CD4-positive, CD25-positive, alpha-beta regulatory T cell (primary cell): ENCODE results near the gene TRPM3. TPM values are rescaled to one million over a fixed set of nuclear protein-coding genes. Genes with fewer than 3 reads are reported as not detected.
A peak's percentile ranks its signal among the peaks of the same experiment; 100 is the strongest.

Source experiments
- ATAC-seq, 2 donors: fragments of 150-1000 bp; cut with Tn5 transposase; one replicate each; pipeline ENCODE4 v1.10.0; 2021; ENCODE audit warnings: low read depth in 2 of 2, moderate number of reproducible peaks in 2 of 2, moderate library complexity in 1 of 2
- DNase-seq, 3 donors: peaks; one replicate each; pipeline versions ENCODE4 v3.0.0 to v3.0.0-alpha.2; 2012 to 2022; ENCODE audit warnings: mixed read lengths in 1 of 3
- H3K27ac ChIP-seq: one replicate; pipeline ENCODE4 v1.7.0; 2013; ENCODE audit warnings: mild to moderate bottlenecking, low read length; ENCODE audit not compliant: insufficient read depth, poor library complexity, severe bottlenecking
- H3K27me3 ChIP-seq: one replicate; pipeline ENCODE4 v1.7.0; 2013; ENCODE audit warnings: low read length; ENCODE audit not compliant: control insufficient read depth, insufficient read depth
- H3K36me3 ChIP-seq: one replicate; pipeline ENCODE4 v1.7.0; 2013; ENCODE audit warnings: mild to moderate bottlenecking, low read length, moderate library complexity; ENCODE audit not compliant: control insufficient read depth, insufficient read depth
- H3K4me1 ChIP-seq: 2 replicates; pipeline ENCODE4 v1.7.0; 2013; ENCODE audit warnings: mild to moderate bottlenecking, low read length; ENCODE audit not compliant: insufficient read depth, control insufficient read depth, poor library complexity, severe bottlenecking
- H3K4me3 ChIP-seq: one replicate; pipeline ENCODE4 v1.7.0; 2013; ENCODE audit warnings: low read depth, mild to moderate bottlenecking, low read length, moderate library complexity
- H3K9me3 ChIP-seq, 2 experiments: 1 replicate in 1 of 2; 2 replicates in 1 of 2; pipeline ENCODE4 v1.7.0; 2013; ENCODE audit warnings: low read length in 2 of 2, mild to moderate bottlenecking in 1 of 2, moderate library complexity in 1 of 2; ENCODE audit not compliant: control insufficient read depth in 2 of 2
- H3K27ac Mint-ChIP-seq, 3 donors: one replicate each; pipeline ENCODE4 v1.8.0; 2020 to 2022; ENCODE audit warnings: mild to moderate bottlenecking in 3 of 3, mixed read lengths in 3 of 3, moderate library complexity in 2 of 3
- H3K27me3 Mint-ChIP-seq: one replicate; pipeline ENCODE4 v1.8.0; 2022; ENCODE audit warnings: mild to moderate bottlenecking, mixed read lengths
- H3K36me3 Mint-ChIP-seq: one replicate; pipeline ENCODE4 v1.8.0; 2020; ENCODE audit warnings: mixed read lengths
- H3K4me1 Mint-ChIP-seq, 4 donors: one replicate each; pipeline ENCODE4 v1.8.0; 2020 to 2022; ENCODE audit warnings: mixed read lengths in 4 of 4, mild to moderate bottlenecking in 1 of 4
- H3K4me3 Mint-ChIP-seq, 4 donors: one replicate each; pipeline ENCODE4 v1.8.0; 2020 to 2022; ENCODE audit warnings: mild to moderate bottlenecking in 4 of 4, mixed read lengths in 4 of 4, moderate library complexity in 3 of 4
- H3K9me3 Mint-ChIP-seq, 7 donors: one replicate each; pipeline ENCODE4 v1.8.0; 2020 to 2022; ENCODE audit warnings: mixed read lengths in 7 of 7, mild to moderate bottlenecking in 3 of 7, moderate library complexity in 2 of 7
- polyA plus RNA-seq, 4 donors: library from polyadenylated mRNA; unstranded; fragments of 300-500 nt; fragmentation: Illumina TruSeq; gene quantifications; one replicate each; pipeline ENCODE4 v1.2.3, GENCODE V29; 2021
- total RNA-seq: library from RNA; stranded (reverse); gene quantifications from one replicate; pipeline ENCODE4 v1.2.3, GENCODE V29; 2022

The TRPM3 gene
- total and polyA plus RNA-seq, 5 donors from 2014 or later, result not detected

GRCh38 chr9:70590315-70590677 is 531.1 kb downstream of the TRPM3 start:
- H3K9me3 Mint-ChIP-seq, result no peaks in the 10 kb centered on the region

GRCh38 chr9:70589571-70590314 is 531.7 kb downstream of the TRPM3 start:
- Mint-ChIP-seq H3K4me3 (no peak overlapping the region), H3K36me3 (no peaks in the 10 kb centered on the region), H3K4me1 (no peaks in the 10 kb centered on the region), H3K27ac (peak overlapping the region in 1 of 3 donors; percentile 21), H3K9me3 (no peaks in the 10 kb centered on the region), H3K27me3 (peaks cover 8% of the 10 kb centered on the region)
- H3K27ac ChIP-seq, result no peak overlapping the region
- no peaks in the 10 kb centered on the region for H3K9me3 ChIP-seq
- H3K4me1 ChIP-seq, result no peaks in the 10 kb centered on the region
- H3K27me3 ChIP-seq, result peaks cover 15% of the 10 kb centered on the region
- no peak overlapping the region for H3K4me3 ChIP-seq
- DNase-seq (no peak), ATAC-seq (no peak)
- H3K36me3 ChIP-seq, result no peaks in the 10 kb centered on the region

More at GRCh38 chr9:70590315-70590677, 531.1 kb downstream of the TRPM3 start:
- ATAC-seq (no peak), DNase-seq (no peak)
- H3K27me3 ChIP-seq, result peaks cover 10% of the 10 kb centered on the region
- H3K4me3 Mint-ChIP-seq, result no peak overlapping the region
- H3K27ac Mint-ChIP-seq, result no peak overlapping the region
- H3K9me3 ChIP-seq, result no peaks in the 10 kb centered on the region
- no peaks in the 10 kb centered on the region for H3K4me1 Mint-ChIP-seq
- H3K27ac ChIP-seq, result no peak overlapping the region
- H3K36me3 Mint-ChIP-seq, result no peaks in the 10 kb centered on the region
- H3K36me3 ChIP-seq, result no peaks in the 10 kb centered on the region
- H3K27me3 Mint-ChIP-seq, result peaks cover 8% of the 10 kb centered on the region
- H3K4me3 ChIP-seq, result no peak overlapping the region
- H3K4me1 ChIP-seq, result no peaks in the 10 kb centered on the region

GRCh38 chr9:70588999-70589398 is 532.4 kb downstream of the TRPM3 start:
- Histone ChIP-seq H3K27ac (no peak overlapping the region), H3K9me3 (no peaks in the 10 kb centered on the region), H3K4me1 (no peaks in the 10 kb centered on the region), H3K27me3 (peaks cover 20% of the 10 kb centered on the region), H3K36me3 (no peaks in the 10 kb centered on the region), H3K4me3 (no peak overlapping the region)
- Mint-ChIP-seq H3K36me3 (no peaks in the 10 kb centered on the region), H3K9me3 (no peaks in the 10 kb centered on the region), H3K4me1 (no peaks in the 10 kb centered on the region), H3K27me3 (peaks cover 8% of the 10 kb centered on the region), H3K4me3 (no peak overlapping the region), H3K27ac (no peak overlapping the region)
- no peak for ATAC-seq
- no peak for DNase-seq

GRCh38 chr9:70588381-70588780 is 533.0 kb downstream of the TRPM3 start:
- Histone ChIP-seq H3K9me3 (no peaks in the 10 kb centered on the region), H3K27me3 (peaks cover 20% of the 10 kb centered on the region), H3K27ac (no peak overlapping the region), H3K4me1 (no peaks in the 10 kb centered on the region), H3K4me3 (no peak overlapping the region), H3K36me3 (no peaks in the 10 kb centered on the region)
- H3K4me1 Mint-ChIP-seq, result no peaks in the 10 kb centered on the region
- no peak for DNase-seq
- ATAC-seq, result no peak
- no peak overlapping the region for H3K4me3 Mint-ChIP-seq
- H3K9me3 Mint-ChIP-seq, result no peaks in the 10 kb centered on the region
- no peaks in the 10 kb centered on the region for H3K36me3 Mint-ChIP-seq
- peaks cover 8% of the 10 kb centered on the region for H3K27me3 Mint-ChIP-seq
- no peak overlapping the region for H3K27ac Mint-ChIP-seq

GRCh38 chr9:70587201-70587600 is 534.2 kb downstream of the TRPM3 start:
- Mint-ChIP-seq H3K4me3 (no peak overlapping the region), H3K4me1 (no peaks in the 10 kb centered on the region), H3K9me3 (no peaks in the 10 kb centered on the region), H3K36me3 (no peaks in the 10 kb centered on the region), H3K27ac (no peak overlapping the region), H3K27me3 (peaks cover 8% of the 10 kb centered on the region)
- H3K9me3 ChIP-seq, result no peaks in the 10 kb centered on the region
- ATAC-seq (no peak), DNase-seq (no peak)
- H3K4me1 ChIP-seq, result no peaks in the 10 kb centered on the region
- peaks cover 22% of the 10 kb centered on the region for H3K27me3 ChIP-seq
- H3K27ac ChIP-seq, result no peak overlapping the region
- no peaks in the 10 kb centered on the region for H3K36me3 ChIP-seq
- no peak overlapping the region for H3K4me3 ChIP-seq

DNA sequence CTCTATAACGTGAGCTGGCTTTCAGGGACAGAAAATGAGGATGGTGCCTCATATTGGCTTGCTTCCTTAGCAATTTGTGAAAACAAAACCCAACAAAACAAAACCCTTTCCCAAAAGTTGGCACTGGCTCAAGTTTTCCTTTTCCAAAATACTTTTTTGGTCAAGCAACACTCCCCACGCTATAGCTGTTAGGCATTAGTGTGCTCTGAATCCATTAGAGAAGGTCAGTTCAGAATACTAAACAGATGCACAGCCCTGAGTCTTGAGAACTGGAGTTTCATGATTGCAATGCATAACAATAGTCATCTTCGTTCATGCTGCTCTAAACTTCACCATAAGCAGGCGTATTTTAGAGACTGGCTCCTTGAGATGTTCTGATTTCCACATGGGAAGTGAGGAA is 534.9 kb downstream of the TRPM3 start:
- Mint-ChIP-seq H3K27ac (no peak overlapping the region), H3K27me3 (peaks cover 8% of the 10 kb centered on the region), H3K4me1 (no peaks in the 10 kb centered on the region), H3K4me3 (no peak overlapping the region), H3K36me3 (no peaks in the 10 kb centered on the region), H3K9me3 (no peaks in the 10 kb centered on the region)
- DNase-seq (no peak), ATAC-seq (no peak)
- Histone ChIP-seq H3K4me1 (no peaks in the 10 kb centered on the region), H3K27me3 (peaks cover 22% of the 10 kb centered on the region), H3K36me3 (no peaks in the 10 kb centered on the region), H3K9me3 (no peaks in the 10 kb centered on the region), H3K27ac (no peak overlapping the region), H3K4me3 (no peak overlapping the region)

DNA sequence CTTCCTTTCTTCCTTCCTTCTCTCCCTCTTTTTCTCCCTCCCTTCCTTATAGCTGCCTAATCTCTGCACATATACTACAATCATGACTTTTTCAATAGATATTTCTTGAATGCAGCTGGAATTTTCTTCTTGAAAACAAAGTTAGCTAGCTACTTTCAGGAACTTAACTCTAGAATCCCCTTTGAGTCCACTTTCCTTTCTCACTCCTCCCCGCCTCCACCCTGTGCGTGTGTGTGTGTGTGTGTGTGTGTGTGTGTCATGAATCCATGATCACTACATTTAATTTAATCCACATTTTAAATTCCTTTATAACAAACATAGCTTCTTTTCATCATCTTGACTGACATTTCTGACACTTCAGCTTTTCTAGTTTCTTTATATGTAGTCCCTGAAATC is 539.5 kb downstream of the TRPM3 start:
- H3K36me3 ChIP-seq, result no peaks in the 10 kb centered on the region
- Mint-ChIP-seq H3K27ac (no peak overlapping the region), H3K27me3 (no peaks in the 10 kb centered on the region), H3K9me3 (no peaks in the 10 kb centered on the region), H3K36me3 (no peaks in the 10 kb centered on the region), H3K4me1 (no peaks in the 10 kb centered on the region), H3K4me3 (no peak overlapping the region)
- DNase-seq, result no peak
- H3K4me3 ChIP-seq, result no peak overlapping the region
- no peak for ATAC-seq
- H3K4me1 ChIP-seq, result no peaks in the 10 kb centered on the region
- H3K27me3 ChIP-seq, result peaks cover 19% of the 10 kb centered on the region
- no peaks in the 10 kb centered on the region for H3K9me3 ChIP-seq
- H3K27ac ChIP-seq, result no peak overlapping the region

DNA sequence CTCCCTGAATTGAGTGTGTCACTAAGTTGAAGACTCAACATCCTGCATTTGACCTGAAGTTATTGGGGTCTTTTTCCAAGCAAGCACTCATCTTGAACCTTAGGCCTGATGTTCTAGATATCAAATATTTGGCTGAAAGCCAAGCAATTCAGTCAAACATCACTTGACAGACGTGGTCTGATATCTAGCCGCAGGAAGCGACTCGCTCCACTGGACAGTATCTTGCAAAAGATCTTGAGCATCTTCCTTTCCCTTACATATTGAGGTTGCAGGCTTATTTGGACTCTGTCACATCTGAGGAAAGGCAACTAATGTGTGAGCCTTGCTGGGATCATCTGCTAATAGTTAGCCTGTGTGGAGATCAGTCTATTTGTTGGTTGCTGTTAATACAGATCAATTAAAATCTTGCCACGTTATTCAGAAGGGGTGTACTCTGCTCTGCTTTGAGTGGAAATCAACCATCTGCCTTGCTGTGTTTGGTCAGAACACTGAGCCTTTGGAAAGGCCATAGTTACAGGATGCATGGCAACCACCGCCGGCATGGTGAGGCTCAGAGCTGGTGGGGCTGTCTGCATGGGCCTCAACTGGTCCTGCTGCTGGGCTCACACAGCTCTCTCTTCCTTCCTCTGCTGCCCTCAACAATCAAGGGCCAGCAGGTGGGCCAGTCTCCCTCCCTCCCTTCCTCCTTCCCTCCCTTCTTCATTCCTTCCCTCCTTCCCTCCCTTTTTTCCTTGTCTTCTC is 540.0 kb downstream of the TRPM3 start:
- Mint-ChIP-seq H3K9me3 (no peaks in the 10 kb centered on the region), H3K4me1 (no peaks in the 10 kb centered on the region), H3K4me3 (no peak overlapping the region), H3K27ac (no peak overlapping the region), H3K36me3 (no peaks in the 10 kb centered on the region), H3K27me3 (peaks cover 2% of the 10 kb centered on the region)
- no peak overlapping the region for H3K4me3 ChIP-seq
- H3K27ac ChIP-seq, result no peak overlapping the region
- H3K27me3 ChIP-seq, result peaks cover 19% of the 10 kb centered on the region
- H3K36me3 ChIP-seq, result no peaks in the 10 kb centered on the region
- no peaks in the 10 kb centered on the region for H3K4me1 ChIP-seq
- no peak for ATAC-seq
- DNase-seq, result no peak
- H3K9me3 ChIP-seq, result no peaks in the 10 kb centered on the region
